HG02938 (cell line): ENCODE results near the gene PHIP.
A peak's percentile ranks its signal among the peaks of the same experiment; 100 is the strongest.
"Not testable (repeated sequence)": the region's sequence is repeated elsewhere in the genome, so short reads cannot be mapped to it uniquely, and the experiment has no call there.

Source experiments
- ATAC-seq: cut with Tn5 transposase; IDR thresholded peaks from one replicate; pipeline ENCODE4 v1.9.1; 2021; ENCODE audit warnings: mild to moderate bottlenecking, moderate library complexity; ENCODE audit not compliant: unreplicated experiment

Gene PHIP

GRCh38 chr6:78942446-78942845 lies 135.6 kb downstream of the PHIP start:
- ATAC-seq = no peak

- ATAC-seq = no peak
Measured at GRCh38 chr6:78936515-78936914, 141.5 kb downstream of the PHIP start.

- no peak for ATAC-seq
Measured at GRCh38 chr6:78935553-78935952, 142.5 kb downstream of the PHIP start.

GRCh38 chr6:78925317-78925716 lies 152.7 kb downstream of the PHIP start:
- ATAC-seq = no peak

- not testable (repeated sequence) for ATAC-seq
Measured at GRCh38 chr6:78921168-78921567, 156.9 kb downstream of the PHIP start.

- ATAC-seq = no peak
Measured at GRCh38 chr6:78917788-78918187, 160.3 kb downstream of the PHIP start.

- ATAC-seq = no peak
Measured at GRCh38 chr6:78916411-78916810, 161.6 kb downstream of the PHIP start.

- ATAC-seq = no peak
Measured at GRCh38 chr6:78911218-78911940, 166.7 kb downstream of the PHIP start.

- peak; percentile 58 for ATAC-seq
Measured at GRCh38 chr6:78910591-78911171, 167.4 kb downstream of the PHIP start.

GRCh38 chr6:78910010-78910409 lies 168.0 kb downstream of the PHIP start:
- no peak for ATAC-seq

GRCh38 chr6:78909391-78909790 lies 168.7 kb downstream of the PHIP start:
- no peak for ATAC-seq

- no peak for ATAC-seq
Measured at GRCh38 chr6:78908621-78909020, 169.4 kb downstream of the PHIP start.

- no peak for ATAC-seq
Measured at GRCh38 chr6:78896227-78896626, 181.8 kb downstream of the PHIP start.

- ATAC-seq = not testable (repeated sequence)
Measured at GRCh38 chr6:78889901-78890300, 188.2 kb downstream of the PHIP start.
